ENCODE data around the gene PARPBP. TPM values are rescaled to one million over a fixed set of nuclear protein-coding genes. Genes with fewer than 3 reads are reported as not detected.

The PARPBP gene
- total and polyA plus RNA-seq, 2 experiments from 2014 or later = 6.6 to 11.0 TPM

GRCh38 chr12:102095677-102096263, 24.2 kb upstream of the PARPBP start:
- no peaks in the 10 kb centered on the region for H3K4me1 ChIP-seq (ENCODE audit: insufficient read depth)
- H4K20me1 ChIP-seq (ENCODE audit: insufficient read depth, poor library complexity, severe bottlenecking) = no peaks in the 10 kb centered on the region
- no peaks in the 10 kb centered on the region for H3K9me2 ChIP-seq (replicated peaks; ENCODE audit: insufficient read depth)
- H2AFZ ChIP-seq = no peak overlapping the region
- no peak for TF ChIP-seq EZH2phosphoT487 (IDR thresholded peaks at IDR 0.05; ENCODE audit: low read depth, severe bottlenecking, unreplicated experiment)
- TF ChIP-seq CTCF (IDR thresholded peaks at IDR 0.05; ENCODE audit: poor library complexity) = peak; percentile 67
- DNase-seq (ENCODE audit: low spot score) = peak; percentile 44
- H3K4me3 ChIP-seq = no peak overlapping the region
- H3K36me3 ChIP-seq (replicated peaks; ENCODE audit: insufficient read depth, low read depth) = no peaks in the 10 kb centered on the region
- 60% methylated on average over 2 of the region's 2 CpGs for WGBS (ENCODE audit: low lambda C conversion rate, missing lambda C conversion rate)
- no peak overlapping the region for H3K4me2 ChIP-seq
- no peaks in the 10 kb centered on the region for H3K79me2 ChIP-seq
- H3K27me3 ChIP-seq = no peaks in the 10 kb centered on the region
- H3K27ac ChIP-seq = no peak overlapping the region
- no peaks in the 10 kb centered on the region for H3K9me3 ChIP-seq (ENCODE audit: low read depth)

GRCh38 chr12:102096855-102097254, 23.1 kb upstream of the PARPBP start:
- Histone ChIP-seq H3K4me2 (no peak overlapping the region), H3K9me2 (replicated peaks; ENCODE audit: insufficient read depth) (no peaks in the 10 kb centered on the region), H4K20me1 (ENCODE audit: insufficient read depth, poor library complexity, severe bottlenecking) (no peaks in the 10 kb centered on the region), H3K4me3 (no peak overlapping the region), H3K4me1 (ENCODE audit: insufficient read depth) (no peaks in the 10 kb centered on the region), H2AFZ (no peak overlapping the region), H3K79me2 (no peaks in the 10 kb centered on the region), H3K27ac (no peak overlapping the region), H3K27me3 (no peaks in the 10 kb centered on the region), H3K36me3 (replicated peaks; ENCODE audit: insufficient read depth, low read depth) (no peaks in the 10 kb centered on the region), H3K9me3 (ENCODE audit: low read depth) (no peaks in the 10 kb centered on the region)
- TF ChIP-seq EZH2 (IDR thresholded peaks at IDR 0.05; ENCODE audit: borderline replicate concordance) = no peak
- no peak for TF ChIP-seq EZH2phosphoT487 (IDR thresholded peaks at IDR 0.05; ENCODE audit: low read depth, severe bottlenecking, unreplicated experiment)
- DNase-seq (ENCODE audit: low spot score) = no peak
- WGBS (ENCODE audit: low lambda C conversion rate, missing lambda C conversion rate) = 75% methylated on average over 3 of the region's 3 CpGs

GRCh38 chr12:102106905-102107304, 13.1 kb upstream of the PARPBP start:
- 99% methylated on average over 3 of the region's 3 CpGs for WGBS (ENCODE audit: low lambda C conversion rate, missing lambda C conversion rate)
- Histone ChIP-seq H3K9me3 (ENCODE audit: low read depth) (no peaks in the 10 kb centered on the region), H3K4me3 (no peak overlapping the region), H3K4me1 (ENCODE audit: insufficient read depth) (no peaks in the 10 kb centered on the region), H3K27me3 (no peaks in the 10 kb centered on the region), H3K4me2 (no peak overlapping the region), H3K36me3 (replicated peaks; ENCODE audit: insufficient read depth, low read depth) (no peaks in the 10 kb centered on the region), H4K20me1 (ENCODE audit: insufficient read depth, poor library complexity, severe bottlenecking) (no peaks in the 10 kb centered on the region), H3K27ac (no peak overlapping the region), H3K79me2 (no peaks in the 10 kb centered on the region), H2AFZ (no peak overlapping the region), H3K9me2 (replicated peaks; ENCODE audit: insufficient read depth) (no peaks in the 10 kb centered on the region)
- TF ChIP-seq CTCF (IDR thresholded peaks at IDR 0.05; ENCODE audit: poor library complexity) (no peak), EZH2phosphoT487 (IDR thresholded peaks at IDR 0.05; ENCODE audit: low read depth, severe bottlenecking, unreplicated experiment) (no peak), EZH2 (IDR thresholded peaks at IDR 0.05; ENCODE audit: borderline replicate concordance) (no peak)
- no peak for DNase-seq (ENCODE audit: low spot score)

GRCh38 chr12:102107970-102108369, 12.0 kb upstream of the PARPBP start:
- H3K27me3 ChIP-seq = no peaks in the 10 kb centered on the region
- no peak for TF ChIP-seq CTCF (IDR thresholded peaks at IDR 0.05; ENCODE audit: poor library complexity)
- TF ChIP-seq EZH2 (IDR thresholded peaks at IDR 0.05; ENCODE audit: borderline replicate concordance) = no peak
- TF ChIP-seq EZH2phosphoT487 (IDR thresholded peaks at IDR 0.05; ENCODE audit: low read depth, severe bottlenecking, unreplicated experiment) = no peak
- 91% methylated on average over 1 of the region's 1 CpG for WGBS (ENCODE audit: low lambda C conversion rate, missing lambda C conversion rate)
- no peak overlapping the region for H3K4me2 ChIP-seq
- no peaks in the 10 kb centered on the region for H3K4me1 ChIP-seq (ENCODE audit: insufficient read depth)
- no peaks in the 10 kb centered on the region for H3K9me3 ChIP-seq (ENCODE audit: low read depth)
- H3K4me3 ChIP-seq = no peak overlapping the region
- H4K20me1 ChIP-seq (ENCODE audit: insufficient read depth, poor library complexity, severe bottlenecking) = no peaks in the 10 kb centered on the region
- H3K9me2 ChIP-seq (replicated peaks; ENCODE audit: insufficient read depth) = no peaks in the 10 kb centered on the region
- no peaks in the 10 kb centered on the region for H3K36me3 ChIP-seq (replicated peaks; ENCODE audit: insufficient read depth, low read depth)
- H3K27ac ChIP-seq = no peak overlapping the region
- no peak for DNase-seq (ENCODE audit: low spot score)
- H3K79me2 ChIP-seq = no peaks in the 10 kb centered on the region
- no peak overlapping the region for H2AFZ ChIP-seq

Data from hepatocyte (in vitro differentiated cells).